ENCODE results near the gene SIPA1L2.

Gene SIPA1L2

GRCh38 chr1:232648316-232648715 is 18.4 kb upstream of the SIPA1L2 start:
- H3K27ac ChIP-seq, result peak overlapping the region; percentile 10

DNA sequence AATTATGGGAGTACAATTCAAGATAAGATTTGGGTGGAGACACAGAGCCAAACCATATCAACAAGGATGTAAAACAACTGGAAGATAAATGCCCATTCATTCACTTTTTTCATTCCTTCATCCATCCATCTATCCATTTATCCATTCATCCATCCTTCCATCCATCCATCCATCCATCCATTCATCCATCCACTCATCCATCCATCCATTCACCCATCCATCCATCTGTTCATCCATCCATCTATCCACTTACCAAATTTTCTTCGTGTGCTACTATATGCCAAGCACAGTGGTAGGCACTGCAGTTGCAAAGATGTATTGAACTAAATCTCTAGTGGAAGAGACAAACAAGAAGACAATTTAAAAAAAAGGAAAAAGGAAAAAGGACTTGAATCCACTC is 14.3 kb upstream of the SIPA1L2 start:
- no peak overlapping the region for H3K27ac ChIP-seq
- DNase-seq (ENCODE audit: low read depth, low spot score), result no peak

More at GRCh38 chr1:232648316-232648715, 18.4 kb upstream of the SIPA1L2 start:
- DNase-seq (ENCODE audit: low read depth, low spot score), result no peak

GRCh38 chr1:232643251-232643650 is 13.3 kb upstream of the SIPA1L2 start:
- no peak overlapping the region for H3K27ac ChIP-seq
- DNase-seq (ENCODE audit: low read depth, low spot score), result no peak

- H3K27ac ChIP-seq, result no peak overlapping the region
- DNase-seq (ENCODE audit: low read depth, low spot score), result no peak
These were observed 11.6 kb upstream of the SIPA1L2 start for GRCh38 chr1:232641507-232641906.

DNA sequence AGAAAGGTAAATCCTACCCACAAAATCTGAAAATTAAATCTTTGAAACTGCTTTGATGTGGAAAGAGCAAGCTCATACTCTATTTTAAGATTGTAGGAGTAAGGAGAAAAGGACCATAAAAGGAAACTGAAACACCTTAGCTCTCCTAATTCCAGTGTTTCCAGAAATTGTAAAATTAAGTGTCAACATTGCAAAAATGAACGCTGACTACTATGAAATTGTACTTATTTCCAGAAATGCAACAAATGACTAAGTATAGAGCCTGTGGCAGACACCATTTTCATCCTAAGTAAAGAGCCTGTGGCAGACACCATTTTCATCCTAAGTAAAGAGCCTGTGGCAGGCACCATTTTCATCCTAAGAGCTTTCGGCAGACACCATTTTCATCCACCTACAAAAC is 6.9 kb upstream of the SIPA1L2 start:
- no peak overlapping the region for H3K27ac ChIP-seq
- no peak for DNase-seq (ENCODE audit: low read depth, low spot score)

GRCh38 chr1:232635778-232636356 is 5.9 kb upstream of the SIPA1L2 start:
- no peak overlapping the region for H3K27ac ChIP-seq
- no peak for DNase-seq (ENCODE audit: low read depth, low spot score)

- DNase-seq (ENCODE audit: low read depth, low spot score), result no peak
These were observed 5.3 kb upstream of the SIPA1L2 start for GRCh38 chr1:232635279-232635678.

DNA sequence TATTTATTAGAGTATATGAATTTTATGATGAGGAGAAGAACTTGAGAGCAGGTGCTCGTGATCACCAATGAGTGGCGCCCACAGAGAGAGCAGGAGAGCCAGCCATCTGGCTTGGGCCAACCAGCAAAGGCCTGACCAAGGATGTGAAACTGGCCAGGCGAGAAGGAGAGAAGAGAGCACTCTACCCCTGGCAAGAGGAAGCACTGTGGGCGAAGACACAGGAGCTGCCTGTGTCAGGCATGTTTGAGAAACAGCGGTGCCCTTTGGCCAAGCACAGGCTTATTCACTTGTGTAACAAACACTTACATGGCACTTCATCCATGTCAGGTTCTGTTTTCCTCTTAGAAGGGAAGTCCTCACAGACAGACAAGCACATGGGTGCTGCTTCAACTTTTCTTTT is 4.2 kb upstream of the SIPA1L2 start:
- DNase-seq (ENCODE audit: low read depth, low spot score), result no peak
- H3K27ac ChIP-seq, result no peak overlapping the region

More at GRCh38 chr1:232635279-232635678, 5.3 kb upstream of the SIPA1L2 start:
- no peak overlapping the region for H3K27ac ChIP-seq

DNA sequence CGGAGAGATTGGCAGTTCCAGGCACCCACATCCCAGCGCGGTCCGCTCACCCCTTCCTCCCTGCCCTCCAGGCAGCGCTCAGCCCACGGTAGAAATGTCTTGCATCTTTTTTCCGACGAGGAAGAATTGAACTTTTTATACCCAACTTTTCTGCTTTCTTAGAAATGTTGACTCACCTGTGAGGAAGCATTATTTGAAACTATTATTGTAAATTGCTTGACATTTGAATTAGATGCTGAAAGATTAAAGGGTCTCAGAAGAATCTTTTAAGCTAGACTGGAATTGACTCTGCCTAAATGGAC is 912 bp upstream of the SIPA1L2 start:
- peak overlapping the region; percentile 52 for H3K27ac ChIP-seq
- no peak for DNase-seq (ENCODE audit: low read depth, low spot score)

DNA sequence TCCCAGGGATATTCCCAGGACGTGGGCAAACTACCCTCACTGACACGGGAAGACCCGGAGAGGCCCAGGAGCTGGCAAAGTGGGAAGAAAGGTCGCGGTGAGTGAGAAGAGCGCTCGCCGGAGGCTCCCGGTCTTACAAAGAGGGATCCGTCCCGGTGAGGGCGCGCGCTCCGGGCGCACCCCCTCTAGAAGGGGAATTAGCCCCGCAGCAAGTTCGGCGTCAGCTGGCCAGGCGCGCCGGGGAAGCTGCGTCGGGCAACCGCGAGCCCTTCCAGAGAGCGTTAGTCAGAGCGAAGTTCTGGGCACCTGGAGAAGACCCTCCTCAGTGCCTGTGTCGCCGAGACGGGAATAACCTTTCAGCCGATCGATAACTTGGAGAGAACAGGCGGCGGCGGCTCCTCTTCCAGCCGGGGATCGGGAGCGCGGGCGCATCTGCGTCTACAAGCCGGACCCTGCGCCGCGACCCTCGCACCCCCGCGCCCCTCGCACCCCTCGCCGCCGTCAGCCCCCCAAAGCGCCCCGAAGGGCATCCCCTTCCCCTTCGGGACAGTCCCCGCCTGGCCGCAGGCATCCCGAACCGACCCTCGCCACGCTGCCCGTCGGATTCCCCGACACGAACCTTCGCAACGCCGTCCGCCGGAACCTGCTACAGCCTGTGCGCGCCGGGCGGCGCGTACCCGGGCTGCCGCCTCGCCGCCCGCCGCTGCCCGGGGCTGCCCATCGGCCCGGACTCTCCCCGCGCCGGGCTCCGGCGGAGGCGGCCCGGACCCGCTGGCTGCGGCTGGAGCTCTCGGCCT is 485 bp downstream of the SIPA1L2 start:
- DNase-seq (ENCODE audit: low read depth, low spot score), result no peak
- H3K27ac ChIP-seq, result peak overlapping the region; percentile 52

- H3K27ac ChIP-seq, result peak overlapping the region; percentile 52
- DNase-seq (ENCODE audit: low read depth, low spot score), result no peak
These were observed 1.3 kb downstream of the SIPA1L2 start for GRCh38 chr1:232628335-232629249.

DNA sequence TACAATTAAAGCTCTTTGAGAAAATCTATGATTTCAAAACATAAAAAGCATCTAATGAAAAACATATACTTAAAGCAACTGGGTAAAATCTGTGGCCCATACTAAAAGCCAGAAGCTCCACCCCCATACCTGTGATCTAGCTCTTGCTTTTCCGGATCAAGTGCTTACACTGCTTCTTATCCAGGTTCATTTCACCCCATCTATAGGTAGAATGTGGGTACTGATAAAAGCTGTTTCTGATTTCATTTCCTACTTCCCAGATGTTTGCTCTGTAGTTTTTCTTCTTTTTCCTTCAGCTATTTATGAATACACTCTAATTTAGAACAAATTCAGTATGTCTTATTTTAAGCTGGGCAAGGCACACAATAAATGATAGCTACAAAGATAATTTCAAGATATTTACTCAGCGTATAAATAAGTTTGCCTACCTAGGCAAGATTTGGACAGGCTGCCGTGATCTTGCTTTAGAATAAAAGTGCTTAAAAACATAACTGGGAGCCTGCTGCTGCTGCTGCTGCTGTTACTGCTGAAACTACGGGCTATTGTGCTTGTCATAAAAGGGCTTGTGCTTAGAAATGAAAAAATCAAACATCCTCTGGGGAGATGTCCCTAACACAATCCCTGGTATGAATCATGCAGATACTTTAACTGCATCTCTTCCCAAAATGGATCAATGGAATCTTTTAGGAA is 2.1 kb downstream of the SIPA1L2 start:
- DNase-seq (ENCODE audit: low read depth, low spot score), result no peak
- H3K27ac ChIP-seq, result peak overlapping the region; percentile 38

DNA sequence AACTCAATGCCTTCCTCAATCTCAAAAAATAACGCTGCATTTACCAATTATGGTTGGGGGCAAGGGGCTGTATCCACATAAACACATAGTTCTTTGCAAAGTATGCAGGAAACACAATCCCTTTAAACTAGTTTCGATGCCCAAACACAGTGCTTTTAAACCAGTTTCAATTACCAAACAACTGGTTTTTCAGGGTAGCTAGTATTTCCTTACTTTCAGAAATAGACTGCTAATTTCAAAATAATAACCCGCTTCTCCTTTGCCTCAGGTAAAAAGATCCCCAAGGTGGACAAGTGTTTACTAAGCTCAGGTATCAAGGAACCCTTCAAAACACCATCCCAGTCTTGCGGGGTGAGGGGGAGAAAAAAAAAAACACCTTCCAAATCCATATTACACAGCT is 2.8 kb downstream of the SIPA1L2 start:
- peak overlapping the region; percentile 38 for H3K27ac ChIP-seq
- no peak for DNase-seq (ENCODE audit: low read depth, low spot score)

DNA sequence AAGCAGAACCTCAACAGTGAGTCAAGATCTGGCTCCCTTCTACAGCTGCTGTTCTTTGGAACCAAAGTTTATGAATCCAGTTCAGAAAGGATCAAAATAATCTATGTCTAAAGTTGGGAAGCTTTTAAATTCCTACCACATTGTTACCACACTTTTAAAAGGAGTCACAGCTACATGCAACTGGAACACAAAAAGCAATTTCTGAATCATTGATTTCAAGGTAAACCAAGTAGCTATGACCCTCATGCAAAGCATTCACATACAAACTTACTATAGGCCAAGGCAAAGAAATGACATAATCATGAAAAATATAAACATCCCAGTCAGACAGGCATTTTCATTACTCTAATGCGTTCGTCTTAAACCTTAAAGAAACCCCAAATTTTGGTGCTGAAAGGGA is 3.5 kb downstream of the SIPA1L2 start:
- no peak overlapping the region for H3K27ac ChIP-seq
- no peak for DNase-seq (ENCODE audit: low read depth, low spot score)

DNA sequence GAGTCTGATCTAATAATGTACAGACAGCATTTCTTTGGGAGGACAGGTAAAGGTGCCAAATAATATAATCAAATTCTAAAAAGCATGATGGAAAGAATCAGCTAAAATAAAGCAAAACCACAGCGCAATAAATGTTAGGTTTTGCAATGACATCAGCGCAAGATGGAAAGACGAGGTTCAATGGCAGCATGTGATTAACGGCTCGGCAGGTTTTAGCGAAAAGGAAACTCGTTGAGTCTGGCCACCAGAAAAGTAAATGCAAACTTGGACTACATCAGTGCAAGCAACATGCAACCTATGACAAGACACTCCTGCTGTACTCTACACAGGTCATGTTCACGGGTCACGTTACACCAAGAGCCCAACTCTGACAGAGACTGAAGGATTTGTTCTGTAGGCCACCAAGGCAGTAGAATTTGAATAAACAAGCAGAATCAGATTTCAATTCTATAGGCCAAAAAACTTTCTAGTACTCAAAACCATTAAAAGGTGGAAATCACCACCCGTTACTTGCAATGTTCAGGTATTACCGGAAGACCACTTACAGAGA is 4.5 kb downstream of the SIPA1L2 start:
- H3K27ac ChIP-seq, result peak overlapping the region; percentile 12

GRCh38 chr1:232624546-232625281 is 5.2 kb downstream of the SIPA1L2 start:
- peak overlapping the region; percentile 12 for H3K27ac ChIP-seq

More for the DNA sequence above, 4.5 kb downstream of the SIPA1L2 start:
- no peak for DNase-seq (ENCODE audit: low read depth, low spot score)

GRCh38 chr1:232622981-232623380 is 7.0 kb downstream of the SIPA1L2 start:
- no peak overlapping the region for H3K27ac ChIP-seq
- DNase-seq (ENCODE audit: low read depth, low spot score), result no peak

More at GRCh38 chr1:232624546-232625281, 5.2 kb downstream of the SIPA1L2 start:
- no peak for DNase-seq (ENCODE audit: low read depth, low spot score)

DNA sequence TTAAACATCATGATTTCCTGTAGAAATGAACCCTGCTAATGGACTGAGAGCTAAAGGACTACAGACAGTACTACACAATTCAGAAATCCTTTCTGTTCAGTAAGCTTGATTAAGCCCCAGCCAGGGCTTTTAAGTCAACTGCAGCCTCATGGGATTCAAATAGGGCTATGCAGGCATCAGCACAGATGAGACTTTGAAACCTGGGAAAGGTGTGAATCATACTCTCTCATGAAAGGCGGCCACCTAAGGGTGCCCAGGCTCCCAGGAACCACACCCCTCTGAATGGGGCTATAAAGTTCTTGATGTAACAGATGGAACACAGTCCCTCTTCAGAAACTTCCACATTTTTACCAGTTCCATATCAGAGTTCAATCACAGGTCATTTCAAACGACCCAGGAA is 7.6 kb downstream of the SIPA1L2 start:
- DNase-seq (ENCODE audit: low read depth, low spot score), result no peak
- H3K27ac ChIP-seq, result no peak overlapping the region

DNA sequence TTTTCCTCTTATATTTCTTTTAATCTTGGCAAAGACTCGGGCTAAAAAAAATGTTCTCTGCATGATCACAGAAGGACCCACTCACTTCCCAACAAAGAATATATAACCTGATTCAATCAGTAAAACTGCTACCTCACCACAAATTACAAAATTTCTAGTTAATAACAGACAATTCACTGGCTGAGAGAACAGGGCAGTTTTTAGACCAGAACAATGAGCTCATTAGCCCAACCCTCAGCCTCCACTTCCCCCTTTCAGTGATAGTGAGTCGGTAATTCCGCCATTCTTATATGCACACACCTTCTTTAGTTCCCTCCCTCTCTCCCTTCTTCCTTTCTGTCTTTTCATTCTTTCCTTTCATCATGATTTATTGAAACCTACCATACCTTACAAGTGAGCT is 8.9 kb downstream of the SIPA1L2 start:
- no peak for DNase-seq (ENCODE audit: low read depth, low spot score)
- H3K27ac ChIP-seq, result no peak overlapping the region

Measured in epithelial cell of prostate (primary cell).